CMK (cell line): ENCODE results near the gene SLCO1A2.
"Not testable (repeated sequence)": the region's sequence is repeated elsewhere in the genome, so short reads cannot be mapped to it uniquely, and the experiment has no call there.

Source experiments
- DNase-seq: peaks from one replicate; pipeline ENCODE4 v3.0.0-alpha.2; 2010; ENCODE audit warnings: low read depth

SLCO1A2 gene

DNA sequence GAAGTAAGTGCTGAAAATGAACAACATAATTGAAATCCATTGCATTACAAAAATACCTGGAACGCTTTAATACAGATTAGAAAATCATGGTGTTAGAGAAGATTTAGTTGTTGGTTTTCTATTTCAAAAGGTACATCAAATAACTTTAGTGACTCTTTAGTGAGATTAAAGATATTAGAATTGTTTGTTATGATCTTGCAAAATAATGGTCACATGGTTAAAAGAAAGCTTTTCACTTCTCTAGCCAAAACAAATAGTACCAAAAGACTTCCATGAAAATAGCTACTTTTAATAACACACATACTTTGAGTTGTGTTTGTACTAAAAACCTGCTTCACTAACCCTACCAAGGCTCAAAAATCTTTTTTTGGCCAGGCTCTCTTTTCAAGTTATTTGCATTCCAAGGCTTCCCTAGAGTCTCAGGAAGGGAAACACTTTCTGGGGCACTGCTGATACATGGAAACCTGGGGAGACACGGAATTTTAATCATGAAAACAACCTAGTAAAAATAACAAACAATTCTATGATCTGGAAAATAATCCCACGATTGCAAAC lies at the start of gene SLCO1A2:
Gene SLCO1A2 (minus strand): TSS at position 147 of the 555 bp plus-strand sequence. CDS start 270 bp downstream, outside the sequence.
- no peak for DNase-seq

- DNase-seq: no peak
Observed at GRCh38 chr12:21384261-21384660, 49.5 kb upstream of the SLCO1A2 start.

- DNase-seq: not testable (repeated sequence)
Observed at GRCh38 chr12:21381320-21381719, 46.6 kb upstream of the SLCO1A2 start.

GRCh38 chr12:21379218-21379617 lies 44.5 kb upstream of the SLCO1A2 start:
- DNase-seq: no peak

DNA sequence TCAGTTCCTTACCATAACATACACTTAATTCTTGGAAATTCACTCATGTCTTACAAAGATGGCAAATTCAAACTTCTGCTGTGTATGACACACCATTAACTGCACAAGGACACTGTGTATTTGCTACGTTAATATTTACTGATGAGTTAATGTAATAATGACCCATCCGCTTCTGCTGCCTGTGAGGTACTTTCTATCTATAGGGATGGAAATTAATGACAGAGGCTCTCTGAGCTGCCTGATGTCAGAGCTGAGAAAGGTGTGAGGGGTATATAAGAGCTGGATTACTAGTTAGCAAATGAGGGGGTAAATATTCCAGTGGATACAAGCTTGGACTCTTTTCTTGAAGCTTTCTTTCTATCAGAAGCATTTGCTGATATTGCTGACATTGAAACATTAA lies 37.9 kb upstream of the SLCO1A2 start, which contains the start of gene IAPP:
Gene IAPP (plus strand): TSS at position 301 of the 400 bp plus-strand sequence. CDS start 450 bp downstream, outside the sequence.
- no peak for DNase-seq

DNA sequence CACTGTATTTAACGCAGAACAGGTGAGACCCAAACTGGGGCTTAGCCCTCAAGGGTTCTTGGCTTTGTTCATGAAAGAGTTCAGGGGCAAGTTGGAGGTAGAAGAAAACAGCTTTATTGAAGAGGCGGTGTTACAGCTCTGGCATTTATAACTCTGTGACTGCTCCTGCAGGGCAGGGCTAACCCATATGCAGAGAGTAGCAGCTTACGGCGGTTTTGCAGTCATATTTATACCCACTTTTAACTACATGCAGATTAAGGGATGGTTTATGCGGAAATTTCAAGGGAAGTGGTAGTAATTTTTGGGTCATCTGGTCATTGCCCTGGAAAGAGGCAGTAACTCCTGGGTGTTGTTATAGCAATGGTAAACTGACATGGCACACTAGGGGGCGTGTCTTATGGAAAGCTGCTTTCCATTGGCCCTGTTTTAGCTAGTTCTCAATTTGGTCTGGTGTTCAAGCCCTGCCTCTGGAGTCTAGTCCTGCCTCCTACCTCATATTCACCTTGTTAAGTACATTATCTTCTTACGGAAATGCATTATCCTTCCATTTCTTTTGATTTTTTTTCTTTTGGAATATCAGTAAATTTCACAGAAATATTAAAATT lies 36.2 kb upstream of the SLCO1A2 start:
- DNase-seq: no peak

DNA sequence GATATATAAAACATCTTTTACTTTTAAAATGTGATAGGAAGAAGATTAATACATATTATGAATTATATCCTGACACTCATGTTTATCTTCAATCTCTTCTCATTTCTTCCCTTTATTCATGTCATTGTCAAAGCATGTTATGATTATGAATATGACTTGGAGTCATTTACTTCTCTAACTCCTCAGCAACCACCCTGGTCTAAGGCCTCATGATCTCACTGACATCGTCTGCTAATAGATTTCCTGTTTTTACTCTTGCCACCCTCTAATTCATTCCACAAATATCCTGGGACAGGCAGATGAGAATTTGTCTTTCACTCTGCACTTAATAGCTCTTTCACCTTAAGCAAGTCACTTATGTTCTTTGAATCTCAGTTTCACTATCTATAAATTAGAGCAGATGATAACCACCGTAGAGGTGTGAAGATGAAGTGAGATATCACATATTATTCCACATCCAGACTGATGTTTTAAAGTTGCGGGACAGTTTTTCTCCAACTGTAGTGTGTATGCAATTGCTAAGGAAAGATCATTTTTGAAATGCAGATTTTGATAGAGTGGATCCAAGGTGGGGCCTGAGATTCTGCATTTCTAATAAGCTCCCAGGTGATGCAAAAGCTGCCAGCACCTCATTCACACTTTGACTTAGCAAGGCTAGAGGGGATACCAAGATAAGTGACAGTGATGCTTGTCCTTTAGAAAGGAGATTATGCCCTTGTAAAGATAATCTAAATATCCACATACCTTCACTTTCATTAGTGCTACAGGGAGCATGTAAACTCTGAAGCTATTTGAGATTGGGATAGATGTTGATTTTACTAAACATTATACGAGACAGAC lies 34.6 kb upstream of the SLCO1A2 start:
- no peak for DNase-seq

DNA sequence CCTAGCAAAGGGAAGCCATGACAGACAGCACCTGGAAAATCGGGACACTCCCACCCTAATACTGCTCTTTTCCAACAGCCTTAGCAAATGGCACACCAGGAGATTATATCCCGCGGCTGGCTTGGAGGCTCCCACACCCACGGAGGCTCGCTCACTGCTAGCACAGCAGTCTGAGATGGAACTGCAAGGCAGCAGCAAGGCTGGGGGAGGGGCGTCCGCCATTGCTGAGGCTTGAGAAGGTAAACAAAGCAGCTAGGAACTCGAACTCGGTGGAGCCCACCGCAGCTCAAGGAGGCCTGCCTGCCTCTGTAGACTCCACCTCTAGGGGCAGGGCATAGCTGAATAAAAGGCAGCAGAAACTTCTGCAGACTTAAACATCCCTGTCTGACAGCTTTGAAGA lies 25.9 kb upstream of the SLCO1A2 start:
- DNase-seq: not testable (repeated sequence)

DNA sequence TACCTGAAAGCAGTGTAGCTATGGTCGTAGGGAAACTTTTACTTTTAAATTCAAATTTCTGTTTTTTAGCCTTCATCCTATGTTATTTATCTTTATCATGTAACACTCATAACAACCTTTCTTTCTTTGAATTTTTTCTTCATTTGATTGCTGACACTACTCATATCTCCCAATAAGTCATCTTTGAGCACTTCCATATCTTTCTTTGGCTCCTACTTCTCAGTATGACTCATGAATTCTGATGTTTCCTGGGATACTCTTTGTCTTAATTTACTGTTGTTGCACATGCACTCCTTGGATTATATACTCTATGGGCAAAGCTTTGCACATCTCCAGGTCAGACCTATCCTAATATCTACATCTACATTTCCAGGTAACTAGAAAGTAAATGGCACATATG lies 19.9 kb upstream of the SLCO1A2 start:
- no peak for DNase-seq

DNA sequence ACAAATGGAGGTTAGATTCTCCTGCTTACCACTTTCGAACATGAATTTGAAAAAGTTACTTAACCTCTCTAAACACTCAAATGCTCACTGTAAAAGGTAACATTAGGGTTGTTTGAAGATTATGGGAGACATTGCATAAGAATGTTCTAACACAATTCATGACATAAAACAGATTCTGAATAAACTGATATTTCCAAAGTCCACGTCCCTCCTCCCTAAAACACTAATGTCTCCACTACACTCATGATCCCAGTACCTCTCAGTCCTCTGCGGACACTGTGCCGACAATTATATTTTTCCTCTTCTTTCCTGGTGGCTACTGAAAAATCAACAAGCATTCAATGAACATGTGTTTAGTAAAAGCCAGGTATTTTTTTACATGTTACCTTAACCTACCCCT lies 19.2 kb upstream of the SLCO1A2 start:
- DNase-seq: no peak

- no peak for DNase-seq
Observed at GRCh38 chr12:21353487-21353886, 18.8 kb upstream of the SLCO1A2 start.

DNA sequence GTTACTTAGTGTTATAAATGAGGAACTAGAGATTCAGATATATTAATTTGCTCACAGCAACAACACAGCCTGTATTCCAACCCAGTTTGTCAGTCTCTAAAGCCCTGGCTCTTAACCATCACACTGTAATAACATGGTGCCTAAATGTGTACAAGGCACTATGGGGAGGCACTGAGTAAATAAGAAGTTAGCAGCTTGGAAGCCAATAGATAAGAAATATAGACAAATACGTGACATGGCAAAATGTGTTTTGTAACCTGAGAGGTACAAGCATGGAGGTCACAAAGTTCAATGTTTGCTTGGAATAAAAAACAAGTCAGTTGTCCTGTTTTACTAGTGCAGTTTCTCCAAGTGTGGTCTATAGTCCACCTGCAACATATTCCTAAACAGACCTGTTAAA lies 16.3 kb upstream of the SLCO1A2 start:
- DNase-seq: no peak

DNA sequence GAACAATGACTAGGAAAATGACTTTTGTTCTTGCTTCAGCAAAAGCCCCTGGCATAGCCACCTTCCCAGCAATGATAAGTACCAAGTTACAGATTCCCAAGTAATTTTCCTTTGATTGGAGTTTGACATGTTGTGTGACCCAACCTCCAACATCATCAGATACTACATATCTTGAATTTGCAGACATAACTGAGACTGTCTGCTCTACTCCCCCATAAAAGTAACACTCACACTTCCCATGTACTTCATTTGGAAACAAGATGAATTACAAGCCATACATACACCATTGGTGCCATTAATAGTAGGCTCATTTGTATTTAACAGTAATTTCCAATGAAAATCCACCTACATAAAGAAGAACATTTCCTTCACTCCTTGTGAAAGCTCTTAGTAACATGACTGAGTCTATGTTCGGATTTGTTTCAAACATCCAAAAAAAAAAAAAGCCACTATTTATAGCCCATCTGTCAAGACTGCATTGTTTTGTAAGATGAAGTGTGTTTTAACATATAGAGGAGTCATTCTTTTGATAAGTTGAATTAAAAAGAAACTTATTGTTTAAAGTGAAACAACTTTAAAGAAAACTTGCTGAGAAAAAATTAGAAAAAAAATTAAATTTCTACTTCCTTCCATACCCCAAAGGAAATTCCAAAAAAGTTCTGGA lies 12.0 kb upstream of the SLCO1A2 start:
- DNase-seq: no peak

- DNase-seq: no peak
Observed at GRCh38 chr12:21343636-21344035, 8.9 kb upstream of the SLCO1A2 start.

DNA sequence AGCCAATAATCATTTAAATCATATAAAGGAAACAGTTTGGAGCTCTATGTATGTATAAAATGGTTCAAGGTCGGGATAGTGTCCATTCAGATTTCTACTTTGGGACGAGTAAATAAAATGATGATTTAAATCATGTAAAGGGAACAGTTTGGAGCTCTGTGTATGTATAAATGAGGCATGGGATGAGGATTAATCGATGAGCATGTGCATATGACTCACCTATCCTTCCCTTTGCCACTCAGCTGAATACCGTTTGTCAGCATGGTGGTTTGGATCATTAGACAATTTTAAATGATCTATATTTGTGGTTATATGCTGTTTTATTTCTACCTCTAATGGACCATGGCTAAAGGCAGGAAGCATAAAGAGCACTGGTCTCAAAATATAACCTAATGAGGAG lies 7.1 kb upstream of the SLCO1A2 start:
- DNase-seq: no peak

- DNase-seq: no peak
Observed at GRCh38 chr12:21340403-21340802, 5.7 kb upstream of the SLCO1A2 start.

DNA sequence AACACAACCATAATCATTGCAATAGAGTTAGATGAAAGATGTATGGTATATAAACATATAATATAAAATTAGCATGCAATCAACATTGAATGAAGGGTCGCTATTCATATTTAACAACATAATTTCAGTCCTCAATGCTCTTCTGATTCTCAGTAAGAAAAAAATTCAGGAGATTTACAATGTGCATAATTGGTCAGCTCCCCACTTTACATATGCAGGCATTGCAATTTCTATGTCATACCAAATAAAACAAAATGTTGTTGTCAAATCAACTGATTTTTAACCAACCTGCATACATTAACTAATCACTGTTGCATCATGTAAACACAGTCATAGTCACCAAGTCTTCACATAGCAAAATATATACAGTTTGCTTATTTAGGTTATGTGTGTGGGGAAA lies 5.2 kb upstream of the SLCO1A2 start:
- no peak for DNase-seq

DNA sequence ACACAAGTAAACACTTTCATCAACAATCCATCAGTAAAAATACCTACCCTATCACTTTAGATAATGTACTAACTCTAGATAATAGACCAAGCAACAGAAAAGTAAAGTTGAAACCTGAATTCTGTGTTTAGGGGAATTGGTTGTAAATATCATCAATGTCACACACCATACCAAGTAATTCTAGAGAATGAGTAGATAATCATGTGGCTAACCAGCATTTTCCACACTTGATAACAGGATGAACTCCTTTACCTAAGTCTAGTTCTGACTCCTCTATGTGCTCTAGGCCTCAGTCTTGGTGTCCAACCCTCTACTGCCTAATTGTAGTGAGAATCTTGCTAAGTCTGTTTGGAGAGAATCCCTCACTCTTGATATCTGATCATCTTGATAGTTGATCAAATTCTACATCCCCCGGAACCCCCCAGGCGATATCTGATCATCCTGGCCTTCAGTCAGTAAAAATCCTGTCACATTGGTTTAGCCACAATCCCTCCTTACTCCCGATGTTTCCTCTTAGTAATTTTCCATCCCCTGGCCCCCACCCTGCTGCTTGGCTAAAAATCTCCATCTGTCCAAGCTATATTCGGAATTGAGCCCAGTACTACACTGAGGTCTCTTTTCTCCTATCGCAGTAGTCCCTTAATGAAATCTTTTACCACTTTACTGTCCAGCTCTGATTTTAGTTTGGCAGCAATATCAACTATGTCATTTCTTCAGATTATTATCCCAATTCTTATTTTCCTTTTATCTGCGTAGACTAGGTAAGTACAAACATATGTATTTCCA lies 3.4 kb upstream of the SLCO1A2 start:
- DNase-seq: no peak

- DNase-seq: no peak
Observed at GRCh38 chr12:21337453-21337852, 2.7 kb upstream of the SLCO1A2 start.

GRCh38 chr12:21336656-21337055 lies 1.9 kb upstream of the SLCO1A2 start:
- no peak for DNase-seq

- DNase-seq: no peak
Observed at GRCh38 chr12:21330682-21331253, 3.9 kb downstream of the SLCO1A2 start.
